Hematopoietic multipotent progenitor cell treated with erythropoietin and hydrocortisone succinate and interleukin-3 and kit ligand, for 6 days (in vitro differentiated cells): ENCODE results near the gene C20orf204.

Source experiments
- DNase-seq: peaks from one replicate; pipeline ENCODE4 v3.0.0-alpha.2; 2015

C20orf204 gene

GRCh38 chr20:64072498-64073063 is 36.6 kb downstream of the C20orf204 start:
- DNase-seq = peak; percentile 44

- DNase-seq = no peak
These were observed 37.6 kb downstream of the C20orf204 start for GRCh38 chr20:64073476-64074183.

GRCh38 chr20:64074184-64074789 is 38.3 kb downstream of the C20orf204 start:
- DNase-seq = no peak

GRCh38 chr20:64074963-64075362 is 39.0 kb downstream of the C20orf204 start:
- DNase-seq = no peak

GRCh38 chr20:64075556-64075955 is 39.6 kb downstream of the C20orf204 start:
- DNase-seq = no peak

GRCh38 chr20:64076061-64076997 is 40.3 kb downstream of the C20orf204 start:
- no peak for DNase-seq

- DNase-seq = peak; percentile 76
These were observed 41.1 kb downstream of the C20orf204 start for GRCh38 chr20:64077094-64077493.

GRCh38 chr20:64077541-64077875 is 41.5 kb downstream of the C20orf204 start:
- no peak for DNase-seq

- DNase-seq = peak; percentile 79
These were observed 42.0 kb downstream of the C20orf204 start for GRCh38 chr20:64077876-64078551.

GRCh38 chr20:64078934-64079272 is 42.9 kb downstream of the C20orf204 start:
- DNase-seq = no peak

- peak; percentile 73 for DNase-seq
These were observed 43.5 kb downstream of the C20orf204 start, which contains the start of gene RGS19 for GRCh38 chr20:64079273-64080012. Gene RGS19, minus strand, starts transcription at chr20:64079518. Its CDS starts 2,632 bp downstream, at chr20:64076886.

GRCh38 chr20:64080013-64080812 is 44.2 kb downstream of the C20orf204 start, which contains the start of gene OPRL1:
Gene OPRL1, plus strand, starts transcription at chr20:64080082. Its CDS starts 12,639 bp downstream, at chr20:64092721.
- no peak for DNase-seq

- DNase-seq = no peak
These were observed 45.0 kb downstream of the C20orf204 start for GRCh38 chr20:64080813-64081623.

GRCh38 chr20:64081624-64081964 is 45.6 kb downstream of the C20orf204 start:
- DNase-seq = no peak

GRCh38 chr20:64082126-64082731 is 46.2 kb downstream of the C20orf204 start:
- no peak for DNase-seq

GRCh38 chr20:64082820-64083377 is 46.9 kb downstream of the C20orf204 start:
- no peak for DNase-seq

GRCh38 chr20:64083378-64083803 is 47.4 kb downstream of the C20orf204 start:
- peak; percentile 77 for DNase-seq

GRCh38 chr20:64083804-64084684 is 48.1 kb downstream of the C20orf204 start, which contains the start of gene LKAAEAR1:
Gene LKAAEAR1, minus strand, starts transcription at chr20:64084398. Its CDS starts 179 bp downstream, at chr20:64084219.
- no peak for DNase-seq
